GM13977 (cell line): ENCODE results near the gene DACH1.

Experiments
- DNase-seq: peaks from one replicate; pipeline ENCODE4 v3.0.0; 2012; ENCODE audit warnings: low spot score
- in situ Hi-C: fragments of 300-500 bp; cut with MboI; formaldehyde crosslinking; loops from one replicate; pipeline ENCODE4 v1.12.0; 2022; ENCODE audit warnings: low sequenced_read_pairs, low pct_unique_long_range_greater_than_20kb, mixed read lengths, inconsistent platforms; ENCODE audit not compliant: unreplicated experiment
- TF ChIP-seq, protein P1 (sequence below): IDR thresholded peaks from 2 replicates; pipeline ENCODE4 v1.5.1; 2012; ENCODE audit warnings: mild to moderate bottlenecking, control low read depth; ENCODE audit not compliant: insufficient read depth; ENCODE audit errors: extremely low read depth, missing control alignments

DACH1 gene

DNA sequence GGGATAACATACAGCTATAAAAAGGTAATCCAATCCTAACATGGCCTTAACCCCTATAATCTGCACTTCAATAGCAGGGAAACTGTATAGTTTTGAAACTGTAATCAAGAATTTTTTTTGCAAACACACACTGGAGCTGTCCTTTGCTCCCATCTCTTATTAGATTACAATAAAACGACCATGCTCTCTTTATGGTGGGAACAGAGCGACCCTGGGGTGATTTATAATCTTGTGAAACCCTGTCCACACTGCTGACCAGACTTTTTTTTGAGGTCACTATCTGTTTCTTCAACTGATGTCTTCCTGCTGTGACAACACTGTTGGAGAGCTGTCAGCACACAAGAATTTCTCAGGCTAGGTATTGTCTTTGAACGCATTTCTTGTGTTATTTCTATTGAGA, 35.3 kb downstream of the DACH1 start:
- TF ChIP-seq, protein P1, sequence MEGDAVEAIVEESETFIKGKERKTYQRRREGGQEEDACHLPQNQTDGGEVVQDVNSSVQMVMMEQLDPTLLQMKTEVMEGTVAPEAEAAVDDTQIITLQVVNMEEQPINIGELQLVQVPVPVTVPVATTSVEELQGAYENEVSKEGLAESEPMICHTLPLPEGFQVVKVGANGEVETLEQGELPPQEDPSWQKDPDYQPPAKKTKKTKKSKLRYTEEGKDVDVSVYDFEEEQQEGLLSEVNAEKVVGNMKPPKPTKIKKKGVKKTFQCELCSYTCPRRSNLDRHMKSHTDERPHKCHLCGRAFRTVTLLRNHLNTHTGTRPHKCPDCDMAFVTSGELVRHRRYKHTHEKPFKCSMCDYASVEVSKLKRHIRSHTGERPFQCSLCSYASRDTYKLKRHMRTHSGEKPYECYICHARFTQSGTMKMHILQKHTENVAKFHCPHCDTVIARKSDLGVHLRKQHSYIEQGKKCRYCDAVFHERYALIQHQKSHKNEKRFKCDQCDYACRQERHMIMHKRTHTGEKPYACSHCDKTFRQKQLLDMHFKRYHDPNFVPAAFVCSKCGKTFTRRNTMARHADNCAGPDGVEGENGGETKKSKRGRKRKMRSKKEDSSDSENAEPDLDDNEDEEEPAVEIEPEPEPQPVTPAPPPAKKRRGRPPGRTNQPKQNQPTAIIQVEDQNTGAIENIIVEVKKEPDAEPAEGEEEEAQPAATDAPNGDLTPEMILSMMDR, result no peak
- DNase-seq, result no peak
- in situ Hi-C loops, result no loop called here

DNA sequence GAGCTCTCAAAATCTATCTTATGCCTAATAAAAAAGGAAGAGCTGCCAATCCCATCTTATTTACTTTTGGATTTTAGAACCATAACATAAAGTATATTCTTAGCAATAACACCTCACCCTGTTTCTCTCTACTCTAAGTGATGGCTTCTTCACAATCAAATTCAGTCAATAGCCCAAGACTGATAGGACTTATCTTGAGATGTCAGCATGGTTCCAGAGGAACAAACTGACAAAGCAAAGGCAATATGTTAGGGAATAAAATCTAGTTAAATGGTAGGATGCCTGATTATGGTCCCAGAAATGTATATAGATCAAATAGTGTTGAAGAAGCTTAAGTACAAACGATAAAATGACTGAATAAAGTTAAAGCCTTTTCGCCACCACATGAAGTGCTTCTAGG, 36.3 kb downstream of the DACH1 start:
- TF ChIP-seq, protein P1, result no peak
- in situ Hi-C loops, result no loop called here
- no peak for DNase-seq

DNA sequence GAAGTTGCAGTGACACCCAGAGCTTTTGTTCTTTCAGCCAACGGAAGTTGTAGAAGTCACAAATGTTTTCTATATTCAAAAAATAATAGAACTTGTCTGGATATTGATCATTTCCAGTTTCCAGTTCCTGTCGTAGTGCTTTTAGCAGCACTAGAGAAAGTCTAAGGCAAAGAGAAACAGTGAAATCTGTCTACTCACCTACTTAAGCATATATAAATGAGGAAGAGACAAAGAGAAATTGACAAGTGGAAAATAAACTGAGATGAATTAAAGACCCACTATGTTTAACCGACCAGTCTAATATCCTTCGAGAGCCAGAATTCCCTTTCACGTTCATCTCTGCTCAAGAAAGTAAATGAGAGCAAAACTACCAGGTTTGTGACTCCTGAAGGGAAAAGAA, 36.7 kb downstream of the DACH1 start:
- no peak for DNase-seq
- TF ChIP-seq, protein P1, result no peak
- in situ Hi-C loops, result no loop called here

DNA sequence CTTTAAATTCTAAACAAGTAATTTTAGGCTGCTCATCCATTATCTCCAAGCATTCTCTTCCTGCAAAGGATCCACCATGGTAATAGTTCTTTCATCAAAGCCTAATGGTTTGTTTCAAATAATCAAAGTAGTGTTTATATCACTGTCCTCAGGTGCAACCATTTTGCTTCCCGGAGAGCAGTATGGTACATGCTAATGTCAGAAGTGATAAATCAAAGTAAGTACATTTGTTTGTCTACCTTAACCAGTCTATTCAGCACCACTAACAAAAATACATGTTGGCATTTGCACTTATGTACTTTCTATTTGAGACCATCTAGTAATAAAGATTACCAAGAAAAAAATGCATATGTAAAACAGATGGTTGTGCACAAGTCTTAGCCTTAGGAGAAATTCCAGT, 37.5 kb downstream of the DACH1 start:
- DNase-seq, result no peak
- TF ChIP-seq, protein P1, result no peak
- in situ Hi-C loops, result no loop called here

DNA sequence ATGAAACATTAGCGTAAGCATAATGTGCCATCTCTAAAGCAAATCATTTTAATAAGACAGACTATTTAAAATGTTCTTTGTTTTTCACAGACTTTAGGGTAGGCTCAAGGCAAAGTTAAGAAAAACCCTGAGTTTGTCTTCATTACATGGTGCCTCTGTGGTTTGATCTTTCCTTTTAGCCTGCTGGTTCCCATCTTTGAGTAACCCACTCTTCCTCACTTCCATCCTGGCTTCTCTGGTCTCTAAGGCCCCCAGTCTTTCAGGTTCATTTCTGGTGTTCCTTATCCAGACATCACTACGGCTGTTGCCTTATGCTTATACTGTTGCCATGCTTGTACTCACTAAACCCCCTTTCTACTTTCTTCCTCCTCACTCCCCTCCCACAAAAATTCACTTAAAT, 38.4 kb downstream of the DACH1 start:
- no peak for DNase-seq
- in situ Hi-C loops, result no loop called here
- TF ChIP-seq, protein P1, result no peak

DNA sequence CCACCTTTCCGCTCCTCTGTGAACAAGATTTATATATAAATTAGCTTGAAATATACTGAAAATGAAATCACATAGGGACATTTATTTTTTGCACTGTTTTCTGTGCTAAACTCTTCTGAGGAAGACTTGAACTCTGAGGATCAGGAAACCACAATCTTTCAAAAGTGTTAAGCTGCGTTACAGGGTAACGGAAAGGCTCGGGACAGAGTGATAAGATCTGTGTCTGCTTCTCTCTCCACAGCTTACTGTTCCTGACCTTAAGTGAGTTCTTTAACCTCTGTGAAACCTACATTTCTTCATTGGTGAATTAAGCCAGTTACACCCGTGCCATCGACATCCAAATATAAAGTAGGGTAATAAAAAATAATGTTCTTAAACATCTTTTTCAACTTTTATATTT, 38.9 kb downstream of the DACH1 start:
- in situ Hi-C loops, result no loop called here
- TF ChIP-seq, protein P1, result no peak
- DNase-seq, result no peak

DNA sequence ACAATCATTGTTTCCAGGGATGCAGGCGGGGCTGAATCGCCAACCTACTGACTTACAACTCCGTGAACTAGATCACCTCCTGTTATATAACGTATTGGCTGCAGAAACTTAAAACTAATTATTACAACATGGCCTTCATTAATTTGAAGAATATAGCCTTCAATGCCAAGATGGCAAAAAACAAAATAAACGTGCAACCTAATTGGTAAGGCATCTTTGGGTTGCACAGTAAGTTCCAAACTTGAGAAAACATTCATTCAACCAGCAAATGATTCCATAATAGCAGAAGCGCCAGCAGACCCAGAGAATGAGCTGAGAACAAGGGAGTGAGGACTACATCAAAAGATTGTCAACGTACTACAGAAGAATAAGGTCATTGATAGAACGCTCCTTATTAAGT, 39.8 kb downstream of the DACH1 start:
- in situ Hi-C loops, result no loop called here
- DNase-seq, result no peak
- TF ChIP-seq, protein P1, result no peak
